ENCODE data around the gene SUSD4.
A peak's percentile ranks its signal among the peaks of the same experiment; 100 is the strongest.

Gene SUSD4

DNA sequence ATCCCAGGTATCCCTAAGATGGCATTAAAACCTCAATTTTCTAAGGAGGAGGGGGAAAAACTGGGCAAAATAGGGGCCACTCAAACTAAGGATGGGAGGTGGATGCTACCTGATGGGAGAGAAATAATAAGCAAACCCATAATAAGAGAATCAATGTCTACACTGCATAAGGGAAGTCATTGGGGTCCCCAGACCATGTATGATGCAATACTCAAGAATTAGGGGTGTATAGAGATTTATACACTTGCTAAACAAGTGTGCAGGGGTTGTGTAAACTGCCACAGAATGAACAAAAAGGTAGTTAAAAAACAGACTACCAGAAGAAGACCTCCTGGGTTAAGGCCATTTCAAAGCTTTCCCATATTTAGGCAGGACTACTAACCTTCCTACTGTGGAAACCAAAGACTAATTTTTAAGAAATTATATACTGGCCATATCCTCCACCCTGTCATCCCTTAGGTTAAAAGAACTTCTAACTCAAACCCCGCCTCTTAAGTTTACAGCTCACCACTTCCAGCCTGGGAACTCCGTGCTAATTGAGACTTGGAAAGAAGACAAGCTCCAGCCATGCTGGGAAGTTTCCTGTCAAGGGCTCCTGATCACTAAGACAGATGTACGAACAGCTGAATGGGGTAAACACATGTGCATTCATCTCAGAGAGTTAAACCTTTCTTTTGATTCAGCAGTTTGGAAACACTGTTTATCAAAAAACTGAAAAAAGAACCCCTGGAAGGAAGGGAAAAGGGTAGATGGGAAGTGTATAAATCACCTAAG is 156.5 kb downstream of the SUSD4 start:
- DNase-seq: no peak

DNA sequence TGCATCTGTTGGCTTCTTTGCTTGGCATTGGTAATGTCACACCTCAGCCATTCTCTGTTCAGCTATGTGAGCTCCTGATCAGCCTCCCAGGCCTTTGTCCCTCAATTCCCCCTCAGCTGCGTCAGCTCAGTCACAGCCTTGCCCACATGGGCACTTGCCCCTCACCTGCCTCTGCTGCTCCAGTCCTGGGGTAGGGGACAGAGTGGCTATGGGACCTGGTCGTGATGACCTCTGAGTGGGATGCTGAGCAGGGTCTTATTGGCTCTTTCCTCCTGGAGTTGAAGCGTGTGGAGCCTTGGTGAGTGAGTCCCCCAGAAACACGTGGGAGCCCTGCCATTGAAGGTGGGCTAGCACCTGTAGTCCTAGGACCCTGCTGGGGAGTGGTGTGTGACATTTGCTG is 159.6 kb downstream of the SUSD4 start:
- DNase-seq: no peak

DNA sequence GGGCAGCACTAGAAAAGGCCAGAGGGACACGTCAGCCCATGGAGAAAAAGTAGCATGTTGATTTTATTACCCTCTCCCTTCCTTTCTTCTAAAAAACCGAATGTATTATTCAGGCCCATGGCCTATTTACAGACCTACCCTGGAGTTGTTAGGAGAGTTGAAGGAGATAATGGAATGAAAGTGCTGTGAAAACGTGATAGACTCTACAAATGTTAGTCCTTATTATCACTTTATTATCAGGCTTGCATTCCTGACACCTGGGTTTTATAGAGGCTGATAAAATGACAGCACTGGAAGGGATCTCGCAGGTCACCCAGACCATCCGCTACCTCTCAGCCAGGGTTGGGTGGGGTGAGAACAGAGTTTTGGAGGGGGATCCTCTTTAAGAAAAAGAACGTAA is 160.3 kb downstream of the SUSD4 start:
- no peak for DNase-seq

DNA sequence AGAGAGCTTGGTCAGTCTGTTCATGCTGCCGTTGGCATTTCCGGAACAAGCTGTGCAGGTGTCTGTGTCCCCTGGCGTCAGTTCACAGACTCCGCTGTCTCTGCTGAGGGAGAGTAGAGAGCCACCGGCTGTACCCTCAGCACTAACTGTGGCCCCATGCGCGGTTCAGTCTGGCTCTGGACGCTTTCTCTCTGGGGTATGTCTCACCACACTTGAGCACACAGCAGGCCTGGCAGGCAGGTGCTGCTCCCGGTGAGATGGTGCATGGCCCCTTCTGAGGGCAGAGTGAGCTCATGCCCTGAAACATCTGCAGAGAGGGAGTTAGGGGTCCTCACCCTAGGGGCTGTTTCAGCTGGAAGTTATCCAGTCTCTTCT is 161.0 kb downstream of the SUSD4 start:
- DNase-seq: no peak

DNA sequence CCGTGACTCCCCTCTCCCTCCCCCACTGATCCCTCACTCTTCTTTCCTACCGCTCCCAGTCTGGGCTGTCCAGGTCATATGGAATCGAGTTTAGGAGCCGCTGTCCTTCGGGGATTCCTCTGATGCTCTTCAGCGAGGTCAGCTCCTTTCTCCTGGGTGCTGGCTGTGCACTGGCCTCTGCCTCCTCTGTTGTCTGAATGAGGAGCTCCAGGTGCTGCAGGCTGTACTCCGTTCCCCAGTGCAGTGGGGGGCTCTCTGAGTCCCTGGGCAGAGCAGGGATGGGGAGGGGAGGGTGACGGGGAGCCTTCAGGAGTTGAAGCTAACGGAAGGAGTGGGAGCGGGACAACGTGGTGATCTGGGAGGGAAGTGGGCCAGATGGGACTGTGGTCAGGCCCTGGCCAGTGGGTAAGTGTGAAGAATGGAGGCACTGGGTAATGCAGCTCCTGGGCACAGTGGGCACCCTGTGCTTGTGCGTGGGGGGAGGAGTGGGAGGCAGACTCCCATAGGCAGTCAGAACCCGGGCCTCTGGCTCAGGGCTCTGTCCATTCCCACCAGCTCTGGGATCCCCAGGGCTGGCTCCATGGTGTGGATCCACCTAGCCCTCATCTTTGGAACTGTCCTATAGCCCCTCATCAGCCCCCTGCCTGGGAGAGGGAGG is 161.5 kb downstream of the SUSD4 start:
- no peak for DNase-seq

DNA sequence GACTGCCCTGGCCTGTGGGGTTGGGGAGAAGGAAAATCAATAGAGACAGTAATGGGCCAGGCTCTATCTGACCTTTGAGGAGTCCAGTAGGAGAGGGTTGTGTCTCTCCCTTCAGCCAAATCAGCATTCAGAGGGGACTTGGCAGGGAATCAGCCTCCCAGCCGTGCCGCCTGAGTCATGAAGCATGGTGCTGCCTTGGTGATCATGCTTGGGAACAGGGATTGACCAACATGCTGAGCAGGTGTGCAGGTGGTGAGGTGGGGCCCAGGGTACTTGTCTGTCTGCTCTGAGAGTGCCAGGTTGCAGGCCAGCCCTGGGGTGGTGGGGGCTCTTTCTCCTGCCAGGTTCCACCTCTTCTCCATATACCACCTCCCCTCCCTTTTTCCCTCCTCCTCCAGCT is 162.0 kb downstream of the SUSD4 start:
- no peak for DNase-seq

DNA sequence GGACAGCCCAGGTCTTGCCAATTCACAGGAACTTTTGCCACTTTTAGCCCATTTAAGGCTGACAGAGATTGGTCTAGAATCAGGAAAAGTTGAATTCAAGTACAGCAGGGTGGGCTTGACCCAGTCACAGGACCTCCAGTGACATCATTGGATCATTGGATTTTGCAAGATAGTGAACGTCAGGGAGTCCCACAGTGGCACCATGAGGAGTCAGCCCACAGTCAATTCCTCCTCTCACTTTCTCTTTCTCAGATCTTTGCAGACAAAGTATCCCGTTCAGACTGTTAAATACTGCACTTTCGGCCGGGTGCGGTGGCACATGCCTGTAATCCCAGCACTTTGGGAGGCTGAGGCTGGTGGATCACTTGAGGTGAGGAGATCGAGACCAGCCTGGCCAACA is 163.1 kb downstream of the SUSD4 start:
- no peak for DNase-seq

DNA sequence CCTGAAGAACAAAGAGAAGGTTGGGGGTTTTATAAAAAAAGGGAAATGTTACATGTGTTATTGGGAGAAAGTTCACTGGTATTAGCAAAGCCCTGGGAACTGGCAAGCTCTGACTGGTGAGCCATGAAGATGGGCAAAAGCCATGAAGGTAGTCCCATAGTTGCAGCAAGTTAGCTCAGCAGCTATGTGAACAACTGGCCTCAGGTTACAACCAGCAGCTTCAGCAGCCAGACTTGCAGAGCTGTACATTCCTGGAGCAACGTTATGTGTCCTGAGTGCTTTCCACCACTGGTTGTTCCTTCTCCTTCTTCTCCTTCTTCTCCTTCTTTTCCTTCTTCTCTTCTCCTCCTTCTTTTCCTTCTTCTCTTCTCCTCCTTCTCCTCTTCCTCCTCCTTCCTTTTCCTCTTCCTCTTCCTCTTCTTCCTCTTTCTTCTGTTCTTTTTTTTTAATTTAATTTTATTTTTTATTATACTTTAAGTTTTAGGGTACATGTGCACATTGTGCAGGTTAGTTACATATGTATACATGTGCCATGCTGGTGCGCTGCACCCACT is 164.8 kb downstream of the SUSD4 start:
- DNase-seq: no peak

DNA sequence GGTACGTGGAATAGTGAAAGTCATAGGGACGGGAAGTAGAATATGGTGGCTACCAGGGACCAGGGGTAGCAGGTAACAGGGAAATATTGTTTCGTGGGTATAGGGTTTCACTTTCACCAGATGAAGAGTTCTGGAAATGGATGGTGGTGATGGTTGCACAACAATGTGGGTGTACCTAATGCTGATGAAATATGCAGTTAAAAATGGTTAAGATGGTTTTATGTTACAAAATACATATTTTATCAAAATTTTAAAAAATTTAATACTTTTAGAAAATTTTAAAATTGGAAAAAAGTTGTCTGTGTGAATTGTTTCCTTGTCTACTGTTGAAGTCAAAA is 165.4 kb downstream of the SUSD4 start:
- no peak for DNase-seq

DNA sequence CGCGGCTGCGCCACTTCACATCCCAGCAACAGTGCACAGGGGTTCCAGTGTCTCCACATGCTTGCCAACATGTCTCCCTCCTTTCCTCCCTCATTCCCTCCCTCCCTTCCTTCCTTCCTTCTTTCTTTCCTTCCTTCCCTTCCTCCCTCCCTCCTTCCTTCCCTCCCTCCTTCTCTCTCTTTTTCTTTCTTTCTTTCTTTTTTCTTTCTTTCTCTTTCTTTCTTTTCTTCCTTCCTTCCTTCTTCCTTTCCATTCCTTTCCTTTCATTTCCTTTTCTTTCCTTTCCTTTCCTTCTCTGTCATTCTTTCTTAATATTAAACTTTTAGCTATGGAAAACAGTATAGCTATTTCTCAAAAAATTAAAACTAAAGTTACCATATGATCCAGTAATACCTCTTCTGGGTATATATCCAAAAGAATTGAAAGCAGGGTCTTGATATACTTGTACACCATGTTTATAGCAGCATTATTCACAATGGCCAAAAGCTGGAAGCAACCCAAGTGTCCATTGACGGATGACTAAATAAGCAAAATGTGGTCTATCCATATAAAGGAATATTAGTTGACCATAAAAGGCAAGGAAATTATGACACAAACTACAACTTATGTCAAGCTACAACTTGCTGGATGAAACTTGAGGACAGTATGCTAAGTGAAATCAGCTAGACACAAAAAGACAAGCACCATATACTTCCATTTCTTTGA is 165.9 kb downstream of the SUSD4 start:
- DNase-seq: no peak

DNA sequence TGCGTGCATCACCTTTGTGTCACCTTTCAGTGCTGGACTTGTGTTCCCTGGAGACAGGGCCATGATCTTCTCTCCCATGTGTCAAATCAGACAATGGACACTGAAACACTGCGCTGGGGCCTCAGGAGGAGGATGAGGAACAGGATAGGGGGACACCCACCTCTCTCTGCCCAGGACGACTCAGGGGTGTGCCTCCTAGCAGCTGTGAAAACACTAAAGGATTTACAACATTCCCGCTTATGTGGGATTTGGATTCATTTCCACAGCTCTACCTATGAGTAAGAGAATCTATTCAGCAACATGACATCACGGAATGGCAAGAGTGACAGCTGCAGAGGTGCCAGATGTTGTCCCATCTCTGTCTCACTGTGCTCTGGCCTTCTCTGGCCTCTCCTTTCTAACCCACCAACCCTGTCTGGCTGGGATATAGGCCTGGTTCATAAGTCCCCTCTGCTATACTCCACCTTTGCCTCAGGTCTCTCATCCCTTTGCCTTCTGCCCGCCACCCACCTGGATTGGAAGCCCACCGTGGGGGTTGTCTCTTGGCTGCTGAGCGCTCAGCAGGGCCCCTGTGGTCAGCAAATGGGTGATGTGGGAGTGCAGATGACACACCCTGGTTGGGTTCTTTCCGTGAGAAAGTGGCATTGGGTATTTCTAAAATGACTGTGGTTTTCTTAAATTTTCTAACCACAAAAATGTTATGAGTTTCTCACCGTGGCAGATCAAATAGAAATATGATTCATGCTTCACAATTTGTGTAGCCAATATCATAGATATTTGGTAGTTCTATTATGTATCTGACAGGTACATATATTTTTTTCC is 173.9 kb downstream of the SUSD4 start:
- peak; percentile 62 for DNase-seq

DNA sequence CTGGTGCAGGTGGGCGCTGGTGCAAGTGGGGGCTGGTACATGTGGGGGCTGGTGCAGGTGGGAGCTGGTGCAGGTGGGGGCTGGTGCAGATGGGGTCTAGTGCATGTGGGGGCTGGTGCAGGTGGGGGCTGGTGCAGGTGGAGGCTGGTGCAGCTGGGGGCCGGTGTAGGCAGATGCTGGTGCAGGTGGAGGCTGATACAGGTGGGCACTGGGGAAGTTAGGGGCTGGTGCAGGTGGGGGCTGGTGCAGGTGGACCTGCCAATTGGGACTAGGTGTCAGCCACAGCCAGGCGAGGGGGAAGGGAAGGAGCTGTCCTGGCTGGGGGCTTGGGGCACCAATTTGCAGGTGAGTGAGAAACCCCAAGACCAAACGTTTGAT is 174.5 kb downstream of the SUSD4 start:
- DNase-seq: no peak

DNA sequence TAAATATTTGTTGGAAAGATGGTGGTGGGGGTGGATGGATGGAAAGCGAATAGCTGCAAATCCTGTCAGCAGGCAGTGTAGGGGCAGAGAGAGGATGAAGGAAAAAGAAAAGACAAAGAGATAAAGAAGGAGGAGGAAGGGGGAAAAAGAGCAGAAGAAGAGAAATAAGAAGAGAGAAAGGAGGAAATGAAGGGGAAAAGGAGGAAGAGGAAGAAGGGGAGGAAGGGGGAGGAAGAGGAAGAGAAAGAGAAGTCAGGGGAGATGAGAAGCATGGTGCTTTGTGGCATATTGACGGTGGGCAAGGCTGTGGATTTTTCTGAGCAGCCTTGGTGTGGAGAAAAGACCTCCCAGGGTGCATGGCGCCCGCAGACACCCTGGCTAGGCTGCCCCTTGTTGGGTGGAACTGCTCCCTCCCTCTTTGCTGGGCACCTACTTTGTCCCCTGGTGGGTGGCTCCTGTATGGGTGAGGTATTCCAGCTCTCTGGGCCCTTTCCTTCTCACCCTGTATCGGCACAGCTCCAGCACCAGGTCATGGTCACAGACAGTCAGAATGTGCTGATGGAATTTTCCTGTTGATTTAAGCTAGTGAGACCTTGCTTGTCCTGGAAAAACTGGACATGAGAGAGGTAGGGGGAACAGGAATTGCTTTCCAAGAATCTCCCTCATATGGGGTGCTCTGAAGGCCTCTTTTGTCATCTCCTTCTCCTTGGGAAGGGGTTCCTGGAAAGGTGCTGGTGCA is 175.2 kb downstream of the SUSD4 start:
- DNase-seq: no peak

DNA sequence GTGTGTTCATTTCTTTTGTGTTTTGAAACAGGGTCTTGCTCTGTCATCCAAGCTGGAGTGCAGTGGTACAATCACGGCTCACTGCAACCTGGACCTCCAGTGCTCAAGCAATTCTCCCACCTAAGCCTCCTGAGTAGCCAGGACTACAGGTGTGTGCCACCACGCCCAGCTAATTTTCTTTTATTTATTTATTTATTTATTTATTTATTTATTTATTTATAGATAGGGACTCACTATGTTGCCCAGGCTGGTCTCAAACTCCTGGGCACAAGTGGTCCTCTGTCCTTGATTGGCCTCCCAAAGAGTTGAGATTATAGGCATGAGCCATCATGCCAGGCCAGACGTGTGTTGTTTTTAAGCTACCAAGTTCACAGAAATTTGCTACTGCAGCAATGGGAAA is 177.2 kb downstream of the SUSD4 start:
- DNase-seq: no peak

DNA sequence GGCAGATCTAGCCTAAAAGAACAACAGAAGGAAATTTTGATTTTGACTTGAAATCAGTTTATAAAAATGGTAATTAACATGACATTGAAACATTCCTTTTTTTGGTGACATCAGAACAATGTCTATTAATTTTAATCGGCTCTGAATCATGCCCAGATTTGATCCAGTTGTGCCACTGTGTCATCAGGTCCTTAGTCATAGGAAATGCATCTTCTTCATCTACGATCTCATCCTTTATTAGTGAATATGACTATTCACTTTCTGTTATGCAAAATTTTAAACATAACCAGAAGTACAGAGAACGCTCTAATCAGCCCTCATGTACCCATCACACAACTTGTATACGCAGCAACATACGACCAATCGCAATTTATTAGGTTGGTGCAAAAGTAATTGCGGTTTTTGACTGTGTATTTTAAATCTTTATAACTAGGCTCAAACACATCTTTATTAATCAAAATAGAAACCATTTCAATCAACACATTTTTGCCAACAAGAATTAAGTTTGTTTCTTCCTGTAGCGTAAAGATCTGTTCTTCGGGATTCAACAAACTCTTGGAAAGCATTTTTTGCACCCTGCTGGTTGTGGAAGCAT is 180.6 kb downstream of the SUSD4 start:
- no peak for DNase-seq

DNA sequence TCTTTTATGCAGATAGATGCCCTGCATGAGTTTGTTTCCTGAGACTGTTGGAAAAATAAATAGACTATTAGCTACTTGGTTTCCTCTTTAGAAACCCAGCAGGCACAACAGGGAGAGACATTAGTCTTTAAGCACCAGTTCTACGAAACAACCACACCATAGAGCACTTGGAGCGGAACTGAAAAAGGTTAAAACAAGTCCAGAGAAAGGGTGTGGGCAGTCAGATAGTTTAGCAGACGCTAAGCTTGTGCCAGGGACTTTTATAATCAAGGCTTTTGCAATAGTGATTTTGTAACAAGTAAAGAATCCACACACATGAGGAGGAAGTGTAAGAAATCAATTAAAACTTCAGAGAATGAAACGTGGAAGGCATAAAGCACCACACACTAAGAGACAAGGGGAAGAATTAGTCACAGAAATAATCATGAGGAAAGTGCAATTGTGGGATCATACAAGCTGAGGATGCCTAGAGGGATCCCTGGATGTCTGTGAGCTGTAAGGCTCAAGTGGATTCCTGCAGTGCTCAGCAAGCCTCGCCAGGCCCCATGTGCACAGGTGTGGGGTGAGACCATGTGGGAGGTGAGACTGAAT is 183.2 kb downstream of the SUSD4 start:
- peak; percentile 26 for DNase-seq

DNA sequence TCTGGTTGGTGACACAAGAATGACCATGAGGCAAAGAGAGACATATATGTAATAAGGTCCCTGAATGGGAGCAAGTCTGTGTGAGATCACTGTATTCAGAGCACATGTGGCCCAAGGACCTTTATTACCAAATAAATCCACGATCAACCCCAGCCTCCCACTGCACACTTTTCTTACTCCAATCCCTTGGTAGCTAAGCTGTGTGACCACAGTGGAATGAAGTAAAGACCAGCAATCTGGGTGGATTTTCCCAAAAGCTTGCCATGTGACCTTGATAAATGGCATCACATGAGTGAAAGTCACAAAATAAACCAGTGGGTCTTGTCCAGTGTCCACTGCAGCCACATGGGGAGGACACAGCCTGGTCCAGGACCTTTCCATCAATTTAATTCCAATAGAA is 184.2 kb downstream of the SUSD4 start:
- no peak for DNase-seq

DNA sequence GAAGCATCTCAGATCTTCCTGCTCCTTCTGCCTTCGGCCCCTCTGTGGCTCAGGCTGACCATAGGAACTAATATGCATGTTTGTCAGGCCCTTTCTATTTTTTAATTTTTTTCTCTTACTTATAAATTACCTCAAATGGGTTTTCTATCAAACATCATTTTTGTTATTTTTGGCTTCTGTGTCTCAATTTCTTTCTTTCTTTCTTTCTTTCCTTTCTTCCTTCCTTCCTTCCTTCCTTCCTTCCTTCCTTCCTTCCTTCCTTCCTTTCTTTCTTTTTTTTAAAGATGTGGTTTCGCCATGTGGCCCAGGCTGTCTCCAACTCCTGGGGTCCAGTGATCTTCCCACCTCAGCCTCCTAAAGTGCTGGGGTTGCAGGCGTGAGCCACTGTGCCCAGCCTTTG is 184.7 kb downstream of the SUSD4 start:
- DNase-seq: no peak

DNA sequence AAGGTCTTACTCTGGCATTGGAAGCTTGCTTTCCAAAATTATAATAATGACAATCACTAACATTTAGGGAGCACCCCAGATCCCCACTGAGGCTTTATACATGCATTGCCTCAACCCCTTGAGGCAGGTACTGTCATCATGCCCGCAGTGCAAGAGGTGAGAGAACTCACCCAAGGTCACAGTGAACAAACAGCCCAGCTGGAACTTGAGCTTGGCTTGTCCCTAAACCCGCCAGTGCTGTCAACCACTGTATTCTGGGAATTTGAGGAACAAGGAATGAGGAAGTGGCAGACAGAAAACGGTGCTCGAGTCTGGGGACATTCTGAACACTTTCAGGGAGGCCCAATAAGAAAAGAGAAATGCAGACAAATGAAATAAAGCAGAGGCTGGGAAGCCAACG is 186.3 kb downstream of the SUSD4 start:
- no peak for DNase-seq

DNA sequence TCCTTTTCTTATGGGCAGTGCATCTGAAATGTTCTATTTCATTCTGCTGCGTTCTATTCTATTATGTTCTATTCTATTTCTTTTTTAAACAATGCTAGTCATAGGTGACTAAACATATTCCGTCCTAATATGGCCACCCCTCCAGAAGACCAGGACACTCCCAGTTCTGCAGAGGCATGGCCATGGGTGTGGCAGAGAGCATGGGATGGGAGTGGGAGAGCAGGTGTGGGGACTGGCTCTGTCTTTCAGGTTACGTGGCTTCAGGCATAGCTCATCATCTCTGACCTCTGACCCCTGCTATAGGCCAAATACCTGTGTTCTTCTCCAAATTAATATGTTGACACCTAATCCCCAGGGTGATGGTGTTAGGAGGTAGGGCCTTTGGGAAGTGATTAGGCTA is 187.5 kb downstream of the SUSD4 start:
- no peak for DNase-seq

DNA sequence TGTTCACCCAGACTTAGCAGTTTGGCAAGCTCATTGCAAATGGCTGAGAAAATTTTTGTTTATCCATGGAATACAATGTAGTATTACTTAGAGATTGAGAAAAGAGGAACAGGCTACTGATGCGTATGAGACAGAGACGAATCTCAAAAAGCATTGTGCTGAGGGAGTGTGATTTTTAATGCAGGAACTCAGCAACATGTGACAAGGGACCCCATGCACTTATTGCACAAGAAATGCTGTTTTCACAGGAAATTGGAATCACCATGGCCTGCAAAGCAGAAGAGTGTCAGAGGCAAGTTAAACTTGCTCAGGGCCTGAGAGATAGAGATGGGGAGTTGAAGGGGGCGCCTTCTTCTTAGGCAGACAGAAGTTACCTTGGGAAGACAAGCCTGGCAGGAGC is 188.3 kb downstream of the SUSD4 start:
- peak; percentile 15 for DNase-seq

DNA sequence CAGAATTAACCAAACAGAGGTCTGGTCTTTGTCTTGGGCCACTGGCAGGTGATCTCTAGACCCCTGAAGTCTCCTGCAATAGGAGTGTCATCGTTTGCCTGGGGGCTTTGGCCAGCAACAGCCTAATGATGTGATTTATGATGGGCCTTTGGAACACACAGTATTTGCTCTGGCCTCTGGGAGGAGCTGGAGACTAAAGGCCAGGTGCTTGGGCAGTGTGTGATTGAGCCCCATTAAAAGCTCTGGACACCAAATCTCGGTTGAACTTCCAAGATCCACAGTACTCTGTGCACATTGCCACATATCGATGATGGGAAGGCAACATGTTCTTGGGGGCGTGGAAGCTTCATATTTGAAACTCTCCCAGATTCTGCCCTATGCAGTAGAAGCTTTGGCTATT is 188.9 kb downstream of the SUSD4 start:
- DNase-seq: no peak

Measured in CD4-positive, alpha-beta T cell treated with Interleukin-17A for 1 hour (primary cell).